ENCODE data around the gene SMPD1.

SMPD1 gene

GRCh38 chr11:6389905-6390717 is at the start of gene SMPD1:
TSS of gene SMPD1 (plus strand) at chr11:6390474. CDS start at chr11:6390599, 125 bp downstream.
- DNase-seq (ENCODE audit: low read depth in 1 of 2, low spot score in 1 of 2), result peak; percentile 88 to 89

- no peak for DNase-seq (ENCODE audit: low read depth in 1 of 2, low spot score in 1 of 2)
Measured at GRCh38 chr11:6345366-6345765, 44.9 kb upstream of the SMPD1 start.

- no peak for DNase-seq (ENCODE audit: low read depth in 1 of 2, low spot score in 1 of 2)
Measured at GRCh38 chr11:6350043-6350442, 40.2 kb upstream of the SMPD1 start.

- DNase-seq (ENCODE audit: low read depth in 1 of 2, low spot score in 1 of 2), result no peak
Measured at GRCh38 chr11:6350486-6350885, 39.8 kb upstream of the SMPD1 start.

GRCh38 chr11:6351782-6352382 is 38.4 kb upstream of the SMPD1 start:
- no peak for DNase-seq (ENCODE audit: low read depth in 1 of 2, low spot score in 1 of 2)

GRCh38 chr11:6353367-6353987 is 36.8 kb upstream of the SMPD1 start:
- DNase-seq (ENCODE audit: low read depth in 1 of 2, low spot score in 1 of 2), result peak; percentile 37 to 58

- DNase-seq (ENCODE audit: low read depth in 1 of 2, low spot score in 1 of 2), result no peak
Measured at GRCh38 chr11:6354651-6355485, 35.4 kb upstream of the SMPD1 start.

DNA sequence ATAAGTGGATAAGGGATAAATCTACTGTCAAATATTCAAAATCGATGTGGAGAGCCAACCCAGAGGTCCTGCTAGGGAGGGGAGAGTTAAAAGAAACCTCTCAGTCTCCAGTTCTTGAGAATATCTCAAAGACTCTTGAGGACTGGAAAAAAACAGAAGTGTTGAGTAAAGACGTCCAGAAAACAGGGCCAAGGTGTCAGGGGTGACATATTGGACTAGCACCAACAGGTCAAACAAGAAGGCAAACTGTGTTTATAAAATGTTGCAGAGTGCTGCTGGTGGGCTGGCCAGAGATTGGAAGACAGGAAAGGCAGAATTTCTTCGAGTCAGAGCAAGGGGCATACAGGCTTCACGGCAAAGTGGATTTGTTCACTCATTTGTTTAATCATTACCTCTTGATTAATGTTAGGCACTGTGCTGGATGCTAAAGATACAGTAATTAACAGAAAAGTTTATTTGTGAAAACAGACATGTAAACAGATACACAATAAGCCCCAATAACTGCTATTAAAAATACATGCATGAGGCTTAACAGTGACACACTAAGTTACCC is 33.7 kb upstream of the SMPD1 start:
- DNase-seq (ENCODE audit: low read depth in 1 of 2, low spot score in 1 of 2), result no peak

DNA sequence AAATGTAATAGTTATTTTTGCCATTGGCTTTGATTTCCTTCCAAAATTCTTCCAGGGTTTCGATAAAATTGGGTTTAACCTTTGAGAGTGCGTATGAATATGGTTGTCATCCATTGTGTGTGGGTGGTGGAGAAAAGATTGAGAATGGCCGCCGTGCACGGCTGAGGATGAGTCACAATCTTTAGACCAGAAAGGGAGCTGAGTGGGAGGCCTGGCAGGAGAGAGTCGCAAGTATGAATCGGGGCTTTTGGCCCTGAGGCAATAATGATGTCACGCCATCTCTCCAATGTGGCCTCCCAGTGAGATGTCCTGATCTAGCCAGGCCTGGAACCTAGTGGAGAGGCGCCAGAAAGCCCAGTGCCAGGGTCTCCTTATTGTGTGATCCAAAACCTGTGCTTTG is 33.1 kb upstream of the SMPD1 start:
- DNase-seq (ENCODE audit: low read depth in 1 of 2, low spot score in 1 of 2), result no peak

GRCh38 chr11:6360183-6360582 is 30.1 kb upstream of the SMPD1 start:
- DNase-seq (ENCODE audit: low read depth in 1 of 2, low spot score in 1 of 2), result no peak

GRCh38 chr11:6362185-6362872 is 27.9 kb upstream of the SMPD1 start:
- no peak for DNase-seq (ENCODE audit: low read depth in 1 of 2, low spot score in 1 of 2)

- DNase-seq (ENCODE audit: low read depth in 1 of 2, low spot score in 1 of 2), result peak; percentile 38 to 65
Measured at GRCh38 chr11:6362873-6363678, 27.2 kb upstream of the SMPD1 start.

DNA sequence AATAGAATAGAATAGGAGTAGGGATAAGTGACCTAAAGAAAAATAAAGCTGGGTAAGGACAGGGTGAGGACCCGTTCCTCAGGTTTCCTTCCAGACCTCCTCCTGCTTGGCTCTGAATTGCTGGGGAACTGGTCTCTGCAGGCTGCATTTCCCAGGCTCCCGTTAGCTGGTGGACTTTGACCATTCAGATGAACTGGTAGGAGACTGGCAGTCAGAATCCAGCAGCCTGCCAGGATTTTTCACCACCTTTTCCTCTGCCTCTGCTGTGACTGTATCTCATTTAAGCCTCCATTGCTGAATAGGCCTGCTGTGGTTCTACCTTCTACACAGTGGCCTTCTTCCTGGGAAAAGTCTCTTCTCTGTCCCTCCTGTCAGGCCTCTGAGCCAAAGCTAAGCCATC is 24.6 kb upstream of the SMPD1 start:
- no peak for DNase-seq (ENCODE audit: low read depth in 1 of 2, low spot score in 1 of 2)

- no peak for DNase-seq (ENCODE audit: low read depth in 1 of 2, low spot score in 1 of 2)
Measured at GRCh38 chr11:6371825-6372224, 18.4 kb upstream of the SMPD1 start.

DNA sequence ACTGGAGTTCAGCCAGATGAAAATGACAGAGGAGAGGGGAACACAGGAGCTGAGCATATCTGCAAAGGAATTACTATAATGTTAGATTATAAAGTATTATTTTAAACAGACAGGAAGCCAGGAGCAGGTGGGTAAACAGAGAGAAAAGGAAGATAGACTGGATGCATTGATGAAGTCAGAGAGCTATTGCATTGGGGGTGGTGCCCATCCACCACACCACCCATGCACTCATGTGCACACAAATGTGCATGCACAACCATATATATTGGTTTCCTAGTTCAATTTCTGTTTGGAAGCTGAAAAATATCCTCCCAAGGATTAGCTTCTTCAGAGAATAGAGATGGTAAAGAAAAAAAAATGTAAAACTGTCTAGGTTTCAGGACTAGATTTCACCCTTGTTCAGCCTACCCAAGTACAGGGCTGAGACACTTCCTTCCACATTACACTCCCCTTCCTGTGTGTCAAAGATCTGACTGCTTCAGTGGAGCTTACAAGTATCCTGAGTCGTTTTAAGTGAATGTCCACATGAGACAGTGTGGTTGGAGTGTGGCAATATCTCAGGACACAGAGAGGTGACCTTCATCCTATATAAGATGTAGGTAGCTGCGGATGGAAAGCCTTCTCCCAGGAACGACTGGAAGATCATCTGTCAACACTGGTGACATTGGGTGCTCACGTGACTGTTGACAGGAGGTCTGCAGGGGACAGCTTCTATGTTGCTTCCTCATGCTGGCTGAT is 12.2 kb upstream of the SMPD1 start:
- DNase-seq (ENCODE audit: low read depth in 1 of 2, low spot score in 1 of 2), result no peak

GRCh38 chr11:6378640-6378989 is 11.7 kb upstream of the SMPD1 start:
- no peak for DNase-seq (ENCODE audit: low read depth in 1 of 2, low spot score in 1 of 2)

DNA sequence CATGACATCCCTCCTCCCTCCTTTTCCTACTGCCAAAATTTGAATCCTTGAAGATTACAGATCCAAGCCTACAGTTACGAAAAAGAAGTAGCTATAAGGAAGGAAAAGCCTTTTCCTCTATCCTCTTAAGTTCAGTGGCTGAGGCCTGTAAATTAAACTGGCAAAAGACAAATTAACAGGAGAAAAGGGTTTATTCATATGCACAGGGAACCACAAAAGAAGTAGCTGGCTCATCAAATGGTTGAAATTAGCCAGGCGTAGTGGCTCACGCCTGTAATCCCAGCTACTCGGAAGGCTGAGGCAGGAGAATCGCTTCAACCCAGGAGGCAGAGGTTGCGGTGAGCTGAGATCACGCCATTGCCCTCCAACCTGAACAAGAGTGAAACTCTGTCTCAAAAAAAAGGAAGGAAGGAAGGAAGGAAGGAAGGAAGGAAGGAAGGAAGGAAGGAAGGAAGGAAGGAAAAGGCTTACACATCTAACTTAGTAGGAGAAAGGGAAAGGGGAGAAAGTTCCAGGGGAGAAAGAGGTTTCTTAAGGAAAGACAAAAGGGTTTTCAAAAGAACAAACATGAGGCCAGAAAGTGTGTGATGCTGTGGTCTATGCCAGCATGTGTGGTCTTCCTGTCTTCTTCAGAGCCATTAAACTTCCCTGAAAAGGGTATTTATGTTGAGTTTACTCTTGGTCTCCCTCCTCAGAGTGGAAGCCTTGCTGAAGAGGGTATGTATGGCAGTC is 5.1 kb upstream of the SMPD1 start:
- DNase-seq (ENCODE audit: low read depth in 1 of 2, low spot score in 1 of 2), result no peak

DNA sequence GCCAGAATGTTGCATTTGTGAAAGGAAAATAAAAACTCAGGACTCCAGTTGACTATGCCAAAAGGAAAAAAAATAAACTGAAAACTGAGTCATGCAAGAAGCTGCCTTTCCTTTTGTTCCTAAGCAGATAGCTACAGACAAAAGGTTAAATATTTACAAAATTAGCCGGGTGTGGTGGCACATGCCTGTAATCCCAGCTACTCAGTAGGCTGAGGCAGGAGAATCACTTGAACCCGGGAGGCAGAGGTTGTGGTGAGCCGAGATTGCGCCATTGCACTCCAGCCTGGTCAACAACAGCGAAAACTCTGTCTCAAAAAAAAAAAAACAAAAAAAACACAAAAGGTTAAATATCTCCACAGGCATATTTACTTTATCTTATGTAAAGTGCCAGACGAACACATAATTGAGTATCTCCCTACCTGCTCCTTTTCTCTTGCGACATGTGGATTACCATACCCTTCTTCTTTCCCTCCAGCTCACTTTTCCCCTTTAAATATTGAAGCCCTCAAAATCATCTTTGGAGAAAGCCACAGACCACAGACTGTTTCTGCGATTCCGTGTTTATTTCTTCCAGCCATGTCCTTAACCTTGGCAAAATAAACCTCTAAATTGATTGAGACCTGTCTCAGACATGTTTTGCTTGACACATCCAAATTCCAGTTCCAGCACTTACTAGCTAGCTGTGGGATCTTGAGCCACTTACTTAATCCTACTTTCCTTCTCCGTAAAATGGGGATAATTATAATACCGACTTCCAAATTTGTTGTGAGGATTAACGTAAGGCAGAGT is 2.3 kb upstream of the SMPD1 start:
- no peak for DNase-seq (ENCODE audit: low read depth in 1 of 2, low spot score in 1 of 2)

Measured in activated CD4-positive, alpha-beta T cell treated with anti-CD3 and anti-CD28 coated beads, Interleukin-2, amount 50 U/mL, for 24 hours (primary cell).